ENCODE measurements around the gene ARHGAP8. TPM values are rescaled to one million over a fixed set of nuclear protein-coding genes. Genes with fewer than 3 reads are reported as not detected.
A peak's percentile ranks its signal among the peaks of the same experiment; 100 is the strongest.

Gene ARHGAP8
- total RNA-seq, 1 donor from 2014 or later, result 2.8 TPM

DNA sequence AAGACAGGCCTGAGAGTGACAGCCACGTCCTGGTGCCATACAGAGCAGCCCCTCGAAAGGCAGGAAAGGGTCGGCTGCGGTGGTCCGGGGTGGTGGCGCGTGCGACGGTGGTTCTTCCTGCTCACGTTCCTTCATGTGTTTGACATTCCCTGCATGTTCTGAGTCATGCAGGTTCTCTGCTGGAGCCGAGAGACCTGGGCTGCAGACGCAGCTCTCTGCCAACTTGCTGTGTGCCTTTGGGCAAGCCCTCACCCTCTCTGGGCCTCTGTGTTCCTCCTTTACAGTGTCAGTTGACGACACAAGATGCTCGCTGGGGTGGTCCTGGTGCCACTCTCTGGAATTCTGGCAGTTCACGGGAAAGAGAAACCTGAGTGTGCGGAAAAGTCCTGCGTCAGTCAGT is 12.0 kb downstream of the ARHGAP8 start:
- no peaks in the 10 kb centered on the region for H3K36me3 Mint-ChIP-seq (ENCODE audit: low read depth, unreplicated experiment)
- H3K4me3 Mint-ChIP-seq (ENCODE audit: unreplicated experiment), result no peak overlapping the region
- H3K4me2 ChIP-seq (ENCODE audit: low read length), result no peak overlapping the region
- H3K4me1 ChIP-seq (ENCODE audit: insufficient read depth, low read length), result no peaks in the 10 kb centered on the region
- H3K36me3 ChIP-seq (ENCODE audit: insufficient read depth, low read length), result no peaks in the 10 kb centered on the region
- TF ChIP-seq, protein P1, sequence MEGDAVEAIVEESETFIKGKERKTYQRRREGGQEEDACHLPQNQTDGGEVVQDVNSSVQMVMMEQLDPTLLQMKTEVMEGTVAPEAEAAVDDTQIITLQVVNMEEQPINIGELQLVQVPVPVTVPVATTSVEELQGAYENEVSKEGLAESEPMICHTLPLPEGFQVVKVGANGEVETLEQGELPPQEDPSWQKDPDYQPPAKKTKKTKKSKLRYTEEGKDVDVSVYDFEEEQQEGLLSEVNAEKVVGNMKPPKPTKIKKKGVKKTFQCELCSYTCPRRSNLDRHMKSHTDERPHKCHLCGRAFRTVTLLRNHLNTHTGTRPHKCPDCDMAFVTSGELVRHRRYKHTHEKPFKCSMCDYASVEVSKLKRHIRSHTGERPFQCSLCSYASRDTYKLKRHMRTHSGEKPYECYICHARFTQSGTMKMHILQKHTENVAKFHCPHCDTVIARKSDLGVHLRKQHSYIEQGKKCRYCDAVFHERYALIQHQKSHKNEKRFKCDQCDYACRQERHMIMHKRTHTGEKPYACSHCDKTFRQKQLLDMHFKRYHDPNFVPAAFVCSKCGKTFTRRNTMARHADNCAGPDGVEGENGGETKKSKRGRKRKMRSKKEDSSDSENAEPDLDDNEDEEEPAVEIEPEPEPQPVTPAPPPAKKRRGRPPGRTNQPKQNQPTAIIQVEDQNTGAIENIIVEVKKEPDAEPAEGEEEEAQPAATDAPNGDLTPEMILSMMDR (IDR thresholded peaks at IDR 0.05; ENCODE audit: insufficient read depth, low read depth, low read length), result no peak
- TF ChIP-seq EZH2 (IDR thresholded peaks at IDR 0.05; ENCODE audit: insufficient read depth, low read length), result no peak
- no peaks in the 10 kb centered on the region for H3K4me1 Mint-ChIP-seq (ENCODE audit: low read depth, unreplicated experiment)
- peaks cover 27% of the 10 kb centered on the region for H3K27me3 ChIP-seq (ENCODE audit: insufficient read depth, low read length)
- DNase-seq (ENCODE audit: low read depth) (no peak), FAIRE-seq (no peak)
- no peaks in the 10 kb centered on the region for H3K9me3 ChIP-seq (ENCODE audit: insufficient read depth, low read depth, low read length)
- H3K27ac ChIP-seq (ENCODE audit: low read depth, low read length), result no peak overlapping the region
- H4K20me1 ChIP-seq (ENCODE audit: insufficient read depth, low read length), result no peaks in the 10 kb centered on the region
- no peak overlapping the region for H3K9ac ChIP-seq (ENCODE audit: low read length)
- no peak overlapping the region for H2AFZ ChIP-seq (ENCODE audit: low read depth, low read length)
- H3K27me3 Mint-ChIP-seq (ENCODE audit: low read depth, unreplicated experiment), result peaks cover 19% of the 10 kb centered on the region
- no peak overlapping the region for H3K27ac Mint-ChIP-seq (ENCODE audit: unreplicated experiment)
- H3K9me3 Mint-ChIP-seq (ENCODE audit: unreplicated experiment), result peaks cover 10% of the 10 kb centered on the region
- no peak overlapping the region for H3K4me3 ChIP-seq (ENCODE audit: insufficient read depth, low read depth, low read length)
- no peaks in the 10 kb centered on the region for H3K79me2 ChIP-seq (ENCODE audit: insufficient read depth, low read length)

DNA sequence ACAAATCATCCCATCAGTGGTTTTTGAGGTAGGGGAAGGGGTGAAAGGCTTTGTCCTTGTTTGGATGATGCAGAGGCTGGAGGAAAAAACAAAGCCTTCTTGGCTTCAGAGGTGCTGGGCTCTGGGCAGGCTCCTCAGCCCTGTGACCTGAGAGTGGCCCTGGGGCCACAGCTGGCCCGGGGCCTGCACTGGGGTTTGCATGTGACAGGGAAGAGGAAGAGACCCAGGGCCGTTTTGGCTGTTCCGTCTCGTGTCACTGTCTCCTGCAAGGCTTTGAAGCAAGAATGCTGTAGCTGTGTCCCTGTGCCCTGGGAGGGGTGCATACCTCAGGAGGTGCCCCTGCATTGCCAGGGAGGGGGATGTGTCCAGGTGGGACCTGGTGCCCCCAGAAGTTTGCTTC is 12.6 kb downstream of the ARHGAP8 start:
- no peak overlapping the region for H3K27ac Mint-ChIP-seq (ENCODE audit: unreplicated experiment)
- H3K4me1 Mint-ChIP-seq (ENCODE audit: low read depth, unreplicated experiment), result no peaks in the 10 kb centered on the region
- H3K36me3 ChIP-seq (ENCODE audit: insufficient read depth, low read length), result no peaks in the 10 kb centered on the region
- DNase-seq (ENCODE audit: low read depth) (no peak), FAIRE-seq (no peak)
- no peak overlapping the region for H3K27ac ChIP-seq (ENCODE audit: low read depth, low read length)
- peaks cover 19% of the 10 kb centered on the region for H3K27me3 Mint-ChIP-seq (ENCODE audit: low read depth, unreplicated experiment)
- no peaks in the 10 kb centered on the region for H4K20me1 ChIP-seq (ENCODE audit: insufficient read depth, low read length)
- no peak overlapping the region for H3K4me2 ChIP-seq (ENCODE audit: low read length)
- no peak overlapping the region for H3K4me3 ChIP-seq (ENCODE audit: insufficient read depth, low read depth, low read length)
- H3K9ac ChIP-seq (ENCODE audit: low read length), result no peak overlapping the region
- H3K4me1 ChIP-seq (ENCODE audit: insufficient read depth, low read length), result no peaks in the 10 kb centered on the region
- H3K9me3 ChIP-seq (ENCODE audit: insufficient read depth, low read depth, low read length), result no peaks in the 10 kb centered on the region
- no peaks in the 10 kb centered on the region for H3K79me2 ChIP-seq (ENCODE audit: insufficient read depth, low read length)
- no peak overlapping the region for H3K4me3 Mint-ChIP-seq (ENCODE audit: unreplicated experiment)
- H2AFZ ChIP-seq (ENCODE audit: low read depth, low read length), result no peak overlapping the region
- peaks cover 27% of the 10 kb centered on the region for H3K27me3 ChIP-seq (ENCODE audit: insufficient read depth, low read length)
- no peak for TF ChIP-seq EZH2 (IDR thresholded peaks at IDR 0.05; ENCODE audit: insufficient read depth, low read length)
- TF ChIP-seq, protein P1 (IDR thresholded peaks at IDR 0.05; ENCODE audit: insufficient read depth, low read depth, low read length), result no peak
- H3K36me3 Mint-ChIP-seq (ENCODE audit: low read depth, unreplicated experiment), result no peaks in the 10 kb centered on the region
- H3K9me3 Mint-ChIP-seq (ENCODE audit: unreplicated experiment), result peaks cover 12% of the 10 kb centered on the region

DNA sequence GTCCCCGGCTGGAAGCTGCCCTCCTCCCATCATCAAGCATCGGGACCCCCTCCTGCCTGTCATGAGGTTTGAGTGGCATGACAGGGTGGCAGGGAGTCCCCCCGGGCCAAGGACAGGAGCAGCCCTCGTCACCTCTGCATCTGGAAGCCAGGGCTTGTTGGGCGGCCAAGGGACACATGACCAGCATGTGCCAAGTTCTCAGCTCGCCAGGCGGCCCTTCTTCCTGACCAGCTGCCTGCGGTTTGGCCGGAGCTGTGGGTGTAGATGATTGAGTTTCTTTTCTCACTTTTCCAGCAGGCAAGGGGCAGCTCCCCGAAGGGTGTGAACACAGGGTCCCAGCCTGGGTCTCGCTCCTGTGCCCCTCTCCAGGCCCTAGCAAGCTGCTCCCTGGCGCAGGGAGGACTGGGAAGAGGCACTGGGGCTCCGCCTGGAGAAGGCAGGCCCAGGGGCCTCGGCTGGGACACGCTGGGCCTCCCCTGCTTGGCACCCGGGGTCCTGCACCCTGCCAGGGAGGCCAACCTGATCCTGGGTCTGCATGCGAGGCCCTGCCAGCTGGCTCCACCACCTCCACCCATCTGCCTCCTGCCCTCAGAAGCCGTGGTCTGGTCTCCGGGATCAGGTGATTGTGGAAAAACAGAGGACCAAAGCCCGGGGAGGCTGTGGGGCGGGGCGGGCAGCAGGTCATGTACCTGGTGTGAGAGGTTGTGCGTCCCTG is 13.4 kb downstream of the ARHGAP8 start:
- peaks cover 19% of the 10 kb centered on the region for H3K27me3 Mint-ChIP-seq (ENCODE audit: low read depth, unreplicated experiment)
- no peak overlapping the region for H3K4me3 Mint-ChIP-seq (ENCODE audit: unreplicated experiment)
- Histone ChIP-seq H3K79me2 (ENCODE audit: insufficient read depth, low read length) (no peaks in the 10 kb centered on the region), H4K20me1 (ENCODE audit: insufficient read depth, low read length) (no peaks in the 10 kb centered on the region), H3K4me3 (ENCODE audit: insufficient read depth, low read depth, low read length) (no peak overlapping the region), H3K4me1 (ENCODE audit: insufficient read depth, low read length) (no peaks in the 10 kb centered on the region), H3K9me3 (ENCODE audit: insufficient read depth, low read depth, low read length) (no peaks in the 10 kb centered on the region), H3K4me2 (ENCODE audit: low read length) (no peak overlapping the region), H3K27ac (ENCODE audit: low read depth, low read length) (no peak overlapping the region), H3K9ac (ENCODE audit: low read length) (no peak overlapping the region), H3K27me3 (ENCODE audit: insufficient read depth, low read length) (peaks cover 24% of the 10 kb centered on the region), H3K36me3 (ENCODE audit: insufficient read depth, low read length) (no peaks in the 10 kb centered on the region), H2AFZ (ENCODE audit: low read depth, low read length) (no peak overlapping the region)
- DNase-seq (ENCODE audit: low read depth), result peak; percentile 18
- no peak for FAIRE-seq
- H3K36me3 Mint-ChIP-seq (ENCODE audit: low read depth, unreplicated experiment), result no peaks in the 10 kb centered on the region
- peaks cover 12% of the 10 kb centered on the region for H3K9me3 Mint-ChIP-seq (ENCODE audit: unreplicated experiment)
- H3K4me1 Mint-ChIP-seq (ENCODE audit: low read depth, unreplicated experiment), result no peaks in the 10 kb centered on the region
- H3K27ac Mint-ChIP-seq (ENCODE audit: unreplicated experiment), result no peak overlapping the region
- TF ChIP-seq, protein P1 (IDR thresholded peaks at IDR 0.05; ENCODE audit: insufficient read depth, low read depth, low read length), result no peak
- no peak for TF ChIP-seq EZH2 (IDR thresholded peaks at IDR 0.05; ENCODE audit: insufficient read depth, low read length)
